GM23248 (cell line): ENCODE results near the gene TPST1. TPM values are rescaled to one million over a fixed set of nuclear protein-coding genes. Genes with fewer than 3 reads are reported as not detected.
A peak's percentile ranks its signal among the peaks of the same experiment; 100 is the strongest.
"Not testable (repeated sequence)": the region's sequence is repeated elsewhere in the genome, so short reads cannot be mapped to it uniquely, and the experiment has no call there.

Experiments used
- DNase-seq: peaks from one replicate; pipeline ENCODE4 v3.0.0-alpha.2; 2015
- H2AFZ ChIP-seq: fragments of 200-600 bp; sonication (generic); 2 replicates; pipeline ENCODE4 v1.6.1; 2016; ENCODE audit warnings: antibody characterized with exemption
- H3F3A ChIP-seq: fragments of 200-600 bp; sonication (generic); 2 replicates; pipeline ENCODE4 v1.6.1; 2016; ENCODE audit warnings: mild to moderate bottlenecking, antibody characterized with exemption, mixed run types; ENCODE audit not compliant: insufficient read depth
- H3K27ac ChIP-seq: fragments of 200-600 bp; sonication (generic); 2 replicates; pipeline ENCODE4 v1.5.1; 2016; ENCODE audit warnings: mild to moderate bottlenecking
- H3K27me3 ChIP-seq: fragments of 200-600 bp; sonication (generic); replicated peaks from 2 replicates; pipeline ENCODE4 v1.6.1; 2016; ENCODE audit warnings: mild to moderate bottlenecking; ENCODE audit not compliant: insufficient read depth
- H3K36me3 ChIP-seq: fragments of 200-600 bp; sonication (generic); 2 replicates; pipeline ENCODE4 v1.6.1; 2016; ENCODE audit warnings: low read depth, mild to moderate bottlenecking
- H3K4me1 ChIP-seq: fragments of 200-600 bp; sonication (generic); 2 replicates; pipeline ENCODE4 v1.6.1; 2016; ENCODE audit warnings: mild to moderate bottlenecking; ENCODE audit not compliant: insufficient read depth
- H3K4me2 ChIP-seq: fragments of 200-600 bp; sonication (generic); one replicate; pipeline ENCODE4 v1.6.1; 2016; ENCODE audit warnings: mild to moderate bottlenecking; ENCODE audit not compliant: unreplicated experiment
- H3K4me3 ChIP-seq: fragments of 200-600 bp; sonication (generic); 2 replicates; pipeline ENCODE4 v1.5.1; 2016; ENCODE audit warnings: mild to moderate bottlenecking
- H3K79me2 ChIP-seq: fragments of 200-600 bp; sonication (generic); 2 replicates; pipeline ENCODE4 v1.6.1; 2016; ENCODE audit warnings: mild to moderate bottlenecking; ENCODE audit not compliant: insufficient read depth
- H3K9ac ChIP-seq: fragments of 200-600 bp; sonication (generic); 2 replicates; pipeline ENCODE4 v1.6.1; 2016; ENCODE audit warnings: mild to moderate bottlenecking
- H3K9me2 ChIP-seq: fragments of 200-600 bp; sonication (generic); 2 replicates; pipeline ENCODE4 v1.6.1; 2016; ENCODE audit warnings: mixed run types, mild to moderate bottlenecking, moderate library complexity; ENCODE audit not compliant: insufficient read depth
- H3K9me3 ChIP-seq: fragments of 200-600 bp; sonication (generic); one replicate; pipeline ENCODE4 v1.6.1; 2017; ENCODE audit warnings: low read depth
- H4K20me1 ChIP-seq: fragments of 200-600 bp; sonication (generic); 2 replicates; pipeline ENCODE4 v1.6.0; 2016; ENCODE audit not compliant: insufficient read depth
- EZH2 ChIP-seq: fragments of 200-600 bp; sonication (generic); IDR thresholded peaks from 2 replicates; pipeline ENCODE4 v1.6.1; 2018; ENCODE audit warnings: antibody characterized with exemption, mild to moderate bottlenecking; ENCODE audit not compliant: insufficient read depth, poor library complexity, severe bottlenecking
- EZH2phosphoT487 ChIP-seq: fragments of 200-600 bp; sonication (generic); IDR thresholded peaks from 2 replicates; pipeline ENCODE4 v1.6.1; 2018; ENCODE audit warnings: antibody characterized with exemption, moderate library complexity, mild to moderate bottlenecking, low read depth; ENCODE audit not compliant: insufficient read depth
- WGBS, 2 experiments: methylation state at CpG; one replicate each; pipeline ENCODE4 v1.1.6; 2015 to 2017; ENCODE audit warnings: low lambda C conversion rate in 2 of 2, low coverage in 1 of 2; ENCODE audit errors: missing lambda C conversion rate in 2 of 2; 5-methylcytosine and 5-hydroxymethylcytosine counted together
- in situ Hi-C: fragments of 300-500 bp; cut with MboI; formaldehyde crosslinking; loops from 2 replicates; pipeline ENCODE4 v1.15.0; 2020
- polyA plus RNA-seq: library from polyadenylated mRNA; unstranded; fragments of >200 nt; fragmentation: Nextera tagmentation; extraction: Ambion mirVana; gene quantifications from 2 replicates; pipeline ENCODE4 v1.2.1, GENCODE V29; 2016
- total RNA-seq: library from RNA; depleted of rRNA; stranded (reverse); fragments of >200 nt; shearing (Covaris generic); gene quantifications from 2 replicates; pipeline ENCODE4 v1.2.3, GENCODE V29; 2014; rRNA removed

Gene TPST1
- total RNA-seq (46.0 and 54.1 TPM in 2 replicates), polyA plus RNA-seq (53.7 and 57.0 TPM in 2 replicates)

DNA sequence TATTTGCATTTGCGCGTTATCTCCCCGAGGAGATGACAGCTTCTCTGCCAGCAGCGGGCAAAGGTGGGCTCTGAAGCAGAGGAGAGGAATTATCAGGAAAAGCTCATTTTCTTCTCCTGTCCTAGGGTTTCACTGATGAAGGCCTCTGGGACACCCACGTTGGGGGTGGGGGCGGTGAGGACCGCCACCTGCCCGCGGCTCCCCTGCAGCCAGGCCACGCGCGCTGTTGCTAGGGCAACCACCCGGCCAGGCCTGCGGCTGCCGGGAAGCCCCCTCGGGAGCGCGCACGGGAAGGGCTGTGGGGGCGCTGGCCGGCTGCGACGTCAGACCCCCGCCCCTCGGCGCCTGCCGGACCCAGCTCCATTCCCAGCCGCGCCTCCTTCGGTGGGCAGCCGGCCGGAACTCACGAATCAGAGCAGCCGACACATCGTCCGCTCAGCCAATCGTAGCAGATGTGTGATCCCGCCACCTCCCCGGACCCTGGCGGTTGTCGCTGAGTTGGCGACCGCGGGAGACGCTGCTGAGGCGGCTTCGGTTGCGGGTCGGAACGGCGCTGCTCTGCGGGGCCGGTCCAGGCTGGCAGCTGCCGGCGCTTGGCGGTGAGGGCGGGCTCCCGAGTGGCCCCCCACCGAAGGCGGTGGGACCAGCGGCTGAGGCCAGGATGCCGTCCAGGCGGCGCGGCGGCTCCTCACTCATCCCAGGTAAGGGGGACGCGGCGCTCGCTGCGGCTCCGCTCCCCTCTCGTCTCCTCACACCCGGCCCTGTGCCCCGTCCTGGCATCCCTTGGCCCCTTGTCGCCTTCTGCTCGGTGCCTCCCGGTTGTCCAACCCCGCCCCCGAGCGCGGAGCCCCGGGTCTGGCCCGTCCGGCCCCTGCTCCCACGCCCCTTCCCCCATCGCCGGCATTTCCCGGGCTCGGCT, at the start of gene TPST1:
Gene TPST1, plus strand, starts transcription at position 513 of the 919 bp plus-strand sequence. CDS start 35,092 bp downstream, outside the sequence.
- TF ChIP-seq EZH2 (no peak), EZH2phosphoT487 (no peak)
- WGBS, 2 experiments = 0 to 2% methylated on average over 58 to 63 of the region's 90 CpGs
- H3K27ac ChIP-seq = peak within 1 kb of the TSS; percentile 49
- H3K36me3 ChIP-seq = no peaks in the 10 kb centered on the region
- H3K9me3 ChIP-seq = no peaks in the 10 kb centered on the region
- H3K27me3 ChIP-seq = no peaks in the 10 kb centered on the region
- DNase-seq = peak; percentile 91
- H3K4me2 ChIP-seq = peak within 1 kb of the TSS; percentile 84
- peaks cover 26% of the 10 kb centered on the region for H3F3A ChIP-seq
- H3K9me2 ChIP-seq = no peaks in the 10 kb centered on the region
- peak within 1 kb of the TSS; percentile 80 for H2AFZ ChIP-seq
- in situ Hi-C loops = no loop called here
- peaks cover 49% of the 10 kb centered on the region for H3K79me2 ChIP-seq
- H3K4me1 ChIP-seq = peaks cover 20% of the 10 kb centered on the region
- peak within 1 kb of the TSS; percentile 92 for H3K4me3 ChIP-seq
- H3K9ac ChIP-seq = peak within 1 kb of the TSS; percentile 89
- no peaks in the 10 kb centered on the region for H4K20me1 ChIP-seq

DNA sequence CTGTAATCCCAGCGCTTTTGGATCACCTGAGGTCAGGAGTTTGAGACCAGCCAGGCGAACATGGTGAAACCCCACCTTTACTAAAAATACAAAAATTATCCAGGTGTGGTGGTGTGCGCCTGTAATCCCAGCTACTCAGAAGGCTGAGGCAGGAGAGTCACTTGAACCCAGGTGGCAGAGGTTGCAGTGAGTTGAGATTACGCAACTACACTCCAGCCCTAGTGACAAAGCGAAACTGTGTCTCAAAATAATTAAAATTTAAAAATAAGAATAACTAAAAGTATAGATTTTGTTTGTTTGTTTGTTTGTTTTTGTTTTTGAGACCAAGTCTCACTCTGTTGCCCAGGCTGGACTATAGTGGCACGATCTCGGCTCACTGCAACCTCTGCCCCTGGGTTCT, 49.1 kb upstream of the TPST1 start:
- WGBS, 2 experiments = 96 to 99% methylated on average over 7 of the region's 7 CpGs
- in situ Hi-C loops, DNase-seq: not testable (repeated sequence)

DNA sequence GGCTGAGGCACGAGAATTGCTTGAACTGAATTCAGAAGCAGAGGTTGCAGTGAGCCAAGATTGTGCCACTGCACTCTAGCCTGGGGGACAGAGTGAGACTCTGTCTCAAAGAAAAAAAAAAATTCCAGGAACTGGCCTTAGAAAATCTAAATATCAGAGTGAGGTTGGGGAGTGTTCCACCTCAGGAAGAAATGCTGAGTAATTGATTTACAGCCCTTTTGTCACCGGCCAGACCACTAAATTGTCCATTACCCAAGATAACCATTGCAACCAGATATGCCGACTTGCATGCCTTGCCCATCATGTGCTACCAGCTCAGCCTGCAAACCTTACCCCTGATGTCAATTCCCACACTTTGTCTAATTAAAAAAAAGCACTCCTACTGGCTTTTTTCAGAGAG, 48.1 kb upstream of the TPST1 start:
- no peak overlapping the region for H3K9ac ChIP-seq
- H3K36me3 ChIP-seq = peaks cover 53% of the 10 kb centered on the region
- H2AFZ ChIP-seq = no peak overlapping the region
- H4K20me1 ChIP-seq = no peaks in the 10 kb centered on the region
- H3K27ac ChIP-seq = no peak overlapping the region
- no peaks in the 10 kb centered on the region for H3K9me2 ChIP-seq
- no peaks in the 10 kb centered on the region for H3K9me3 ChIP-seq
- peaks cover 12% of the 10 kb centered on the region for H3K4me1 ChIP-seq
- WGBS, 2 experiments = 68 to 73% methylated on average over 3 of the region's 3 CpGs
- TF ChIP-seq EZH2 (no peak), EZH2phosphoT487 (no peak)
- in situ Hi-C loops = no loop called here
- H3K79me2 ChIP-seq = peaks cover 27% of the 10 kb centered on the region
- H3K4me3 ChIP-seq = no peak overlapping the region
- no peaks in the 10 kb centered on the region for H3K27me3 ChIP-seq
- H3F3A ChIP-seq = peaks cover 6% of the 10 kb centered on the region
- no peak overlapping the region for H3K4me2 ChIP-seq
- no peak for DNase-seq

More for the DNA sequence above, 49.1 kb upstream of the TPST1 start:
- H3K79me2 ChIP-seq = peaks cover 35% of the 10 kb centered on the region
- not testable (repeated sequence) for H2AFZ ChIP-seq, H3K4me2 ChIP-seq, H3K9me3 ChIP-seq, H3K9ac ChIP-seq, H3K27ac ChIP-seq, H3K9me2 ChIP-seq, H3K4me3 ChIP-seq, H4K20me1 ChIP-seq, H3K27me3 ChIP-seq
- H3K36me3 ChIP-seq = peaks cover 53% of the 10 kb centered on the region
- peaks cover 15% of the 10 kb centered on the region for H3F3A ChIP-seq
- H3K4me1 ChIP-seq = peaks cover 23% of the 10 kb centered on the region

DNA sequence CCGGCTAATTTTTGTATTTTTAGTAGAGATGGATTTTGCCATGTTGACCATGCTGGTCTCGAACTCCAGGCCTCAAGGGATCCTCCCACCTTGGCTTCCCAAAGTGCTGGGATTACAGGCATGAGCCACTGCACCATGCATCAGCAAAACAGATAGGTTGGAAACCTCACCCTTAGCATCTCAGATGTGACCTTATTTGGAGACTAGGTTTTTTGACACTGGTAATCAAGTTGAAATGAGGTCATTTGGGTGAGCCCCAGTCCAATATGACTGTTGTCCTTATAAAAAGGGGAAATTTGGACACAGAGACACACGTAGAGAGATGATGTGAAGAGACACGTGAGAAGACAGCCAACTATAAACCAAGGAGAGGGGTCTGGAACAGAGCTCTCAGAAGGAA, 42.5 kb upstream of the TPST1 start:
- in situ Hi-C loops = no loop called here
- WGBS, 2 experiments = 44 to 53% methylated on average over 4 of the region's 4 CpGs
- no peak overlapping the region for H3K9ac ChIP-seq
- H3F3A ChIP-seq = peaks cover 14% of the 10 kb centered on the region
- H3K27me3 ChIP-seq = no peaks in the 10 kb centered on the region
- no peak overlapping the region for H3K4me3 ChIP-seq
- H3K4me1 ChIP-seq = 0 out of 2 replicates have a peak, but pooled peaks cover under 1% of the 10 kb centered on the region
- no peak overlapping the region for H3K27ac ChIP-seq
- no peaks in the 10 kb centered on the region for H3K79me2 ChIP-seq
- TF ChIP-seq EZH2 = no peak
- TF ChIP-seq EZH2phosphoT487 = no peak
- H3K9me2 ChIP-seq = no peaks in the 10 kb centered on the region
- no peak for DNase-seq
- H4K20me1 ChIP-seq = no peaks in the 10 kb centered on the region
- 0 out of 2 replicates have a peak, but pooled peaks cover 10% of the 10 kb centered on the region for H3K36me3 ChIP-seq
- H2AFZ ChIP-seq = no peak overlapping the region
- no peak overlapping the region for H3K4me2 ChIP-seq
- no peaks in the 10 kb centered on the region for H3K9me3 ChIP-seq
